Mucosa of descending colon (tissue), 3 donors: ENCODE results near the gene CABCOCO1. TPM values are rescaled to one million over a fixed set of nuclear protein-coding genes. Genes with fewer than 3 reads are reported as not detected.
A peak's percentile ranks its signal among the peaks of the same experiment; 100 is the strongest.
"Not testable (repeated sequence)": the region's sequence is repeated elsewhere in the genome, so short reads cannot be mapped to it uniquely, and the experiment has no call there.

Source experiments
- ATAC-seq: fragments of 200-7000 bp; cut with Tn5 transposase; one replicate; pipeline ENCODE4 v1.9.1; 2020; ENCODE audit warnings: mild to moderate bottlenecking, moderate library complexity
- DNase-seq, 3 donors: peaks; one replicate each; pipeline ENCODE4 v3.0.0-alpha.2; 2020
- H3K36me3 ChIP-seq: fragments of 200-600 bp; one replicate; pipeline ENCODE4 v1.8.0; 2021; ENCODE audit warnings: low read depth, mild to moderate bottlenecking
- H3K4me1 ChIP-seq: fragments of 200-600 bp; one replicate; pipeline ENCODE4 v1.8.0; 2021; ENCODE audit warnings: low read depth, mild to moderate bottlenecking
- H3K4me3 ChIP-seq: fragments of 200-600 bp; one replicate; pipeline ENCODE4 v1.8.0; 2021; ENCODE audit warnings: mild to moderate bottlenecking
- H3K9me3 ChIP-seq: fragments of 200-600 bp; one replicate; pipeline ENCODE4 v1.8.0; 2021; ENCODE audit warnings: mild to moderate bottlenecking
- CTCF ChIP-seq: fragments of 200-600 bp; IDR thresholded peaks from one replicate; pipeline ENCODE4 v1.8.0; 2022; ENCODE audit warnings: antibody characterized with exemption, mild to moderate bottlenecking
- intact Hi-C, 2 donors: fragments of 100-400 bp; cut with DNase I in 1 of 2; cut with micrococcal nuclease in 1 of 2; formaldehyde crosslinking; loops; one replicate each; pipeline versions ENCODE4 v1.11.0 to v1.11.1; 2022; cut with DNase I, micrococcal nuclease
- total RNA-seq, 3 donors: library from RNA; stranded (reverse); fragmentation: NEBNext Ultra II Directional in 2 of 3; extraction: Animal tissue kit (Norgen Biotek cat#: 25700) in 2 of 3; gene quantifications; one replicate each; pipeline versions ENCODE4 v1.2.1 to v1.2.4, GENCODE V29; 2021 to 2023
- donor health status: DM: no; HTN: no; CAD: no; lungs with moderate emphysema.
- donor health status: DM: no; HTN: no; CAD: no.
- donor health status: DM: no; HTN: yes; CAD: no.

The CABCOCO1 gene
- total RNA-seq, 3 donors from 2014 or later: 0.22 to 3.4 TPM; not detected in 1

DNA sequence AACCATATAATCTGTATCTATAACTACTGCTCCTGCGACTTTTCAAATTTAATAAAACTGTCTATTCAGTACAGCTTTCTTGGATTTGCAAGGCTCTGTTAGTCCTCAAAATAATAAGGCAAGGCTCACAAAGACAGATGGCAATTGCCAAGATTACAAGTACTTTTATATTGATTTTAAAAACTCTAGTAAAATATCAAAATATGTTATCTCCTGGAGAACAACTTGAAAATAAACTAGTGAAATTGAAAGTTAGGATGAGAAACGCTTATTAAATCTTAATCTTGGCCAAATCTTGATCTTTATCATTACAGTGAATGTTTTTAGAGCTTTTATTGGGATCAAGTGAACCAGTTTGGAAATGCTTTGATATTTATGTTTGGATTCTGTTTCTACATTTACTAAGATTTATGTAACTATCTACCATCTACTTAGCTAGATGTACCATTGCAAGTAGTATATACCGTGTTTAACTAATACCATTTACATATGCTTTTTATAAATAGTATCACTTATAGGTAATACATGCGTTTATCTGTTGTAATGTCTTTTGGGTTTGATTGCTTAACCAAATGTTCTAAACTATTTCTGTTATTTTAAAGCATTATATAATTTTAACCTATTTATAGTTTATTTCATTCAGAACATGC is 70.0 kb downstream of the CABCOCO1 start:
- H3K4me1 ChIP-seq: no peaks in the 10 kb centered on the region
- no peak overlapping the region for H3K4me3 ChIP-seq
- TF ChIP-seq CTCF: no peak
- DNase-seq (no peak), ATAC-seq (no peak)
- no peaks in the 10 kb centered on the region for H3K36me3 ChIP-seq
- intact Hi-C loops: no loop called here
- no peaks in the 10 kb centered on the region for H3K9me3 ChIP-seq

- DNase-seq (peak in 1 of 3 donors; percentile 59), ATAC-seq (no peak)
- no peaks in the 10 kb centered on the region for H3K36me3 ChIP-seq
- no peak overlapping the region for H3K4me3 ChIP-seq
- no peaks in the 10 kb centered on the region for H3K9me3 ChIP-seq
- peak; percentile 25 for TF ChIP-seq CTCF
- H3K4me1 ChIP-seq: no peaks in the 10 kb centered on the region
- intact Hi-C loops: no loop called here
These were observed 70.7 kb downstream of the CABCOCO1 start for GRCh38 chr10:61733358-61733940.

DNA sequence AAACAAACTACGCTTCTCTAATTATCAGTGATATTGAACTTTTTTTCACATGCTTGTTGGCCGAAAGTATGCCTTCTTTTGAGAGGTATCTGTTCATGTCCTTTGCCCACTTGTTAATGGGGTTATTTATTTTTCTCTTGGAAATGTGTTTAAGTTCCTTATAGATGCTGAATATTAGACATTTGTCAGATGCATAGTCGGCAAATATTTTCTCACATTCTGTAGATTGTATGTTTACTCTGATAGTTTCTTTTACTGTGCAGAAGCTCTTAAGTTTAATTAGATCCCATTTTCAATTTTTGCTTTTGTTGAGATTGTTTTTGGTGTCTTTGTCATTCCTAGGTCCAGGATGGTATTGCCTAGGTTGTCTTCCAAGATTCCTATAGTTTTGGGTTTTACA is 73.2 kb downstream of the CABCOCO1 start:
- Histone ChIP-seq H3K4me3 (no peak overlapping the region), H3K9me3 (no peaks in the 10 kb centered on the region), H3K4me1 (no peaks in the 10 kb centered on the region), H3K36me3 (no peaks in the 10 kb centered on the region)
- DNase-seq (no peak), ATAC-seq (no peak)
- intact Hi-C loops: no loop called here
- TF ChIP-seq CTCF: no peak

DNA sequence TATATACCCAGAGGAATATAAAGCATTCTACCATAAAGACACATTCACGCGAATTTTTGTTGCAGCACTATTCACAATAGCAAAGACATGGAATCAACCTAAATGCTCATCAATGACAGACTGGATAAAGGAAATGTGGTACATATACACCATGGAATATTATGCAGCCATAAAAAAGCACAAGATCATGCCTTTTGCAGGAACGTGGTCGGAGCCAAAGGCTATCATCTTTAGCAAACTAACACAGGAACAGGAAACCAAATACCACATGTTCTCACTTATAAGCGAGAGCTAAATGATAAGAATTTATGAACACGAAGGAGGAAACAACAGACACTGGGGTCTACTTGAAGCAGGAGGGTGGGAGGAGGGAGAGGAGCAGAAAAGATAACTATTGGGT is 74.7 kb downstream of the CABCOCO1 start:
- H3K4me3 ChIP-seq, DNase-seq, intact Hi-C loops, ATAC-seq, H3K36me3 ChIP-seq, H3K4me1 ChIP-seq, H3K9me3 ChIP-seq: not testable (repeated sequence)

- H3K4me1 ChIP-seq: no peaks in the 10 kb centered on the region
- ATAC-seq (no peak), DNase-seq (no peak)
- intact Hi-C loops: no loop called here
- H3K9me3 ChIP-seq: no peaks in the 10 kb centered on the region
- H3K36me3 ChIP-seq: no peaks in the 10 kb centered on the region
- H3K4me3 ChIP-seq: no peak overlapping the region
- no peak for TF ChIP-seq CTCF
These were observed 80.1 kb downstream of the CABCOCO1 start for GRCh38 chr10:61742812-61743211.

GRCh38 chr10:61744469-61744868 is 81.7 kb downstream of the CABCOCO1 start:
- H3K4me1 ChIP-seq: no peaks in the 10 kb centered on the region
- peak in 1 of 3 donors; percentile 8 for DNase-seq
- ATAC-seq: no peak
- no peak overlapping the region for H3K4me3 ChIP-seq
- no peak for TF ChIP-seq CTCF
- H3K9me3 ChIP-seq: no peaks in the 10 kb centered on the region
- H3K36me3 ChIP-seq: no peaks in the 10 kb centered on the region
- intact Hi-C loops: no loop called here
